NCI-H2227 treated with DMSO at 0.1 percent for 48 hours (cell line): ENCODE results near the gene ZNF382.
"Not testable (repeated sequence)": the region's sequence is repeated elsewhere in the genome, so short reads cannot be mapped to it uniquely, and the experiment has no call there.

Source experiments
- DNase-seq: peaks from one replicate; lab custom pipeline; 2025; lab: John Stamatoyannopoulos, UW

The ZNF382 gene

GRCh38 chr19:36605101-36605876, at the start of gene ZNF382:
Gene ZNF382 (plus strand): TSS chr19:36605313. CDS start chr19:36609915, 4,602 bp downstream.
- no peak for DNase-seq

GRCh38 chr19:36564391-36564790, 40.7 kb upstream of the ZNF382 start:
- no peak for DNase-seq

- no peak for DNase-seq
These were observed 32.5 kb upstream of the ZNF382 start for GRCh38 chr19:36572593-36573019.

- peak; percentile 85 for DNase-seq
These were observed 31.9 kb upstream of the ZNF382 start, which contains the start of gene ZNF529 for GRCh38 chr19:36573020-36573894. Gene ZNF529 (minus strand): TSS chr19:36573292. CDS start chr19:36572346, 946 bp downstream.

GRCh38 chr19:36573895-36574720, 31.0 kb upstream of the ZNF382 start:
- no peak for DNase-seq

GRCh38 chr19:36574741-36575140, 30.4 kb upstream of the ZNF382 start:
- DNase-seq, result no peak

- DNase-seq, result no peak
These were observed 27.7 kb upstream of the ZNF382 start for GRCh38 chr19:36577271-36577996.

- DNase-seq, result no peak
These were observed 25.9 kb upstream of the ZNF382 start for GRCh38 chr19:36579255-36579654.

GRCh38 chr19:36602681-36603080, 2.4 kb upstream of the ZNF382 start:
- not testable (repeated sequence) for DNase-seq

- no peak for DNase-seq
These were observed 435 bp upstream of the ZNF382 start for GRCh38 chr19:36604656-36605100.

- no peak for DNase-seq
These were observed 865 bp downstream of the ZNF382 start for GRCh38 chr19:36605877-36606478.

GRCh38 chr19:36627057-36627456, 21.9 kb downstream of the ZNF382 start:
- no peak for DNase-seq

GRCh38 chr19:36635342-36635741, 30.2 kb downstream of the ZNF382 start:
- no peak for DNase-seq

GRCh38 chr19:36638862-36639510, 33.9 kb downstream of the ZNF382 start:
- no peak for DNase-seq

- no peak for DNase-seq
These were observed 41.6 kb downstream of the ZNF382 start for GRCh38 chr19:36646746-36647145.

- no peak for DNase-seq
These were observed 47.8 kb downstream of the ZNF382 start for GRCh38 chr19:36652958-36653357.

- DNase-seq, result no peak
These were observed 60.7 kb downstream of the ZNF382 start for GRCh38 chr19:36665832-36666231.

GRCh38 chr19:36668646-36669045, 63.5 kb downstream of the ZNF382 start:
- no peak for DNase-seq

- no peak for DNase-seq
These were observed 67.3 kb downstream of the ZNF382 start for GRCh38 chr19:36672368-36672767.

- DNase-seq, result no peak
These were observed 69.1 kb downstream of the ZNF382 start for GRCh38 chr19:36674201-36674600.
